ENCODE results near the gene ARL5A.

ARL5A gene

GRCh38 chr2:151853070-151853758 lies 25.0 kb upstream of the ARL5A start:
- H3K27ac ChIP-seq (ENCODE audit: low read depth in 2 of 2, low read length in 2 of 2) = no peak overlapping the region
- no peaks in the 10 kb centered on the region for H3K9me3 ChIP-seq (ENCODE audit: control insufficient read depth in 2 of 2, low read length in 2 of 2)
- H3K9ac ChIP-seq (ENCODE audit: low read depth in 1 of 2, low read length in 2 of 2) = no peak overlapping the region
- no peak overlapping the region for H3K4me3 ChIP-seq (ENCODE audit: low read length in 2 of 2)
- H3K36me3 ChIP-seq (ENCODE audit: control insufficient read depth in 2 of 2, insufficient read depth in 2 of 2, low read length in 2 of 2) = no peaks in the 10 kb centered on the region
- H3K27me3 ChIP-seq (ENCODE audit: control insufficient read depth in 2 of 2, insufficient read depth in 2 of 2, low read length in 2 of 2) = no peaks in the 10 kb centered on the region
- H3K4me1 ChIP-seq (ENCODE audit: control insufficient read depth in 2 of 2, insufficient read depth in 2 of 2, low read length in 2 of 2) = no peaks in the 10 kb centered on the region

- H3K9ac ChIP-seq (ENCODE audit: low read depth in 1 of 2, low read length in 2 of 2) = no peak overlapping the region
- H3K36me3 ChIP-seq (ENCODE audit: control insufficient read depth in 2 of 2, insufficient read depth in 2 of 2, low read length in 2 of 2) = no peaks in the 10 kb centered on the region
- no peaks in the 10 kb centered on the region for H3K9me3 ChIP-seq (ENCODE audit: control insufficient read depth in 2 of 2, low read length in 2 of 2)
- no peaks in the 10 kb centered on the region for H3K27me3 ChIP-seq (ENCODE audit: control insufficient read depth in 2 of 2, insufficient read depth in 2 of 2, low read length in 2 of 2)
- H3K4me1 ChIP-seq (ENCODE audit: control insufficient read depth in 2 of 2, insufficient read depth in 2 of 2, low read length in 2 of 2) = no peaks in the 10 kb centered on the region
- no peak overlapping the region for H3K27ac ChIP-seq (ENCODE audit: low read depth in 2 of 2, low read length in 2 of 2)
- no peak overlapping the region for H3K4me3 ChIP-seq (ENCODE audit: low read length in 2 of 2)
Measured at GRCh38 chr2:151852260-151853069, 24.2 kb upstream of the ARL5A start.

DNA sequence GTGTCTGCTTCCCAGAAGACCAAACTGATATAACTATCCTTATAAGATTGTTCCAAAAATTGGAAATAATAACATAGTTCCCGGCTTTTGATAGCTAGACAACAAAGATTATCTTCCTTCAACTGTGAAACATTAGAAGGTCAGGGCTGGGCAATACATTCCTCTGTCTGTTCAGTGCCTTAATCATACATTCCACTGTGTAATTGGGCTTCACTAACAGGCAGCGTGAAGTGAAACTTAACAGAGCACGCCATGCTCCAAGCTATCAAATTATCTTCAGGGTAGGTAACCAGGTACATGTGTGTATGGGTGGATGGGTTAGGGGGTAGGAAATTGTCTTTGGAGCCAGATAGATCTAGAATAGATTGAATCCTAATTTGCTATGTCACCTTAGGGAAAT lies 23.5 kb upstream of the ARL5A start:
- H3K9me3 ChIP-seq (ENCODE audit: control insufficient read depth in 2 of 2, low read length in 2 of 2) = no peaks in the 10 kb centered on the region
- H3K36me3 ChIP-seq (ENCODE audit: control insufficient read depth in 2 of 2, insufficient read depth in 2 of 2, low read length in 2 of 2) = no peaks in the 10 kb centered on the region
- H3K4me3 ChIP-seq (ENCODE audit: low read length in 2 of 2) = no peak overlapping the region

GRCh38 chr2:151849413-151850010 lies 21.3 kb upstream of the ARL5A start:
- no peak overlapping the region for H3K4me3 ChIP-seq (ENCODE audit: low read length in 2 of 2)
- no peaks in the 10 kb centered on the region for H3K36me3 ChIP-seq (ENCODE audit: control insufficient read depth in 2 of 2, insufficient read depth in 2 of 2, low read length in 2 of 2)
- H3K27me3 ChIP-seq (ENCODE audit: control insufficient read depth in 2 of 2, insufficient read depth in 2 of 2, low read length in 2 of 2) = no peaks in the 10 kb centered on the region
- no peak overlapping the region for H3K9ac ChIP-seq (ENCODE audit: low read depth in 1 of 2, low read length in 2 of 2)
- no peaks in the 10 kb centered on the region for H3K9me3 ChIP-seq (ENCODE audit: control insufficient read depth in 2 of 2, low read length in 2 of 2)
- no peak overlapping the region for H3K27ac ChIP-seq (ENCODE audit: low read depth in 2 of 2, low read length in 2 of 2)
- no peaks in the 10 kb centered on the region for H3K4me1 ChIP-seq (ENCODE audit: control insufficient read depth in 2 of 2, insufficient read depth in 2 of 2, low read length in 2 of 2)

More for the DNA sequence above, 23.5 kb upstream of the ARL5A start:
- Histone ChIP-seq H3K27ac (ENCODE audit: low read depth in 2 of 2, low read length in 2 of 2) (no peak overlapping the region), H3K4me1 (ENCODE audit: control insufficient read depth in 2 of 2, insufficient read depth in 2 of 2, low read length in 2 of 2) (no peaks in the 10 kb centered on the region), H3K27me3 (ENCODE audit: control insufficient read depth in 2 of 2, insufficient read depth in 2 of 2, low read length in 2 of 2) (no peaks in the 10 kb centered on the region), H3K9ac (ENCODE audit: low read depth in 1 of 2, low read length in 2 of 2) (no peak overlapping the region)

DNA sequence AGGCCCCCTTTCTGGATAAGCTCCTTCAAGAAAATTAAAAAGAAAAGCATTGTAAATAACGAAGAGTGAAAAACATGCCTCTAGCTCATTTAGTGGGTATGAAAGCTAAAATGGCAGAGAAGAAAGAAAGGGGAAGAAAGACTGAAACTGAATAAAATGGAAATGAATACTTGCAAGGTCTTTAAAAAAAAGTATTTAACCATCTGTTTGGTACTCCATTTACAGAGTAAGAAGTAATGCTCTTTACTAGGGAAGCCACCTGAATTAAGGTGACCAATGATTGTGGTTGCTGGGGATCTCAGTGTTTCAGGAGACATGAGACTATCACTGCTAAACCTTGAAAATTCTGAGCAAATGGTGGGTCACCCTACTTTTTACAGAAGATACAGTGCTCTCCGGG lies 17.7 kb upstream of the ARL5A start:
- no peak overlapping the region for H3K27ac ChIP-seq (ENCODE audit: low read depth in 2 of 2, low read length in 2 of 2)
- no peaks in the 10 kb centered on the region for H3K36me3 ChIP-seq (ENCODE audit: control insufficient read depth in 2 of 2, insufficient read depth in 2 of 2, low read length in 2 of 2)
- no peak overlapping the region for H3K4me3 ChIP-seq (ENCODE audit: low read length in 2 of 2)
- H3K9me3 ChIP-seq (ENCODE audit: control insufficient read depth in 2 of 2, low read length in 2 of 2) = no peaks in the 10 kb centered on the region
- no peaks in the 10 kb centered on the region for H3K27me3 ChIP-seq (ENCODE audit: control insufficient read depth in 2 of 2, insufficient read depth in 2 of 2, low read length in 2 of 2)
- no peak overlapping the region for H3K9ac ChIP-seq (ENCODE audit: low read depth in 1 of 2, low read length in 2 of 2)
- H3K4me1 ChIP-seq (ENCODE audit: control insufficient read depth in 2 of 2, insufficient read depth in 2 of 2, low read length in 2 of 2) = no peaks in the 10 kb centered on the region

DNA sequence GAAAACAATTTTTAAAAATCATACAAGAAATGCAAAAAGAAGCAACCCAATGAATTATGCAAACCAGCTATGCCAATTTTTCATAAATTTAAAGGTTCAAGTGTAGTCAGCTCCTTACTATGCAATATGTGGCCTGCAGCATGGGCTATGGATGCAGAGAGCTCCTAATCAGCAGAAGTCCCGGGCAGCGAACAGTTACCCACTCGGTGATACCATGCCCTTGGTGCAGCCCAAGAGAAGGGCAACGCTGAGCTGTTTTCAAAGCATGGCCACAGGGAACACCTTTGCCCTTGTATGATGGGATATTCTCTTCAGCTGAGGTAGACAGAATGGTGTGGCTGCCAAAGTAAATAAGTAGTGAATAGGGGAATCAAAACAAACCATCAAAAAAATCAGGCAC lies 17.3 kb upstream of the ARL5A start:
- H3K27me3 ChIP-seq (ENCODE audit: control insufficient read depth in 2 of 2, insufficient read depth in 2 of 2, low read length in 2 of 2) = no peaks in the 10 kb centered on the region
- H3K27ac ChIP-seq (ENCODE audit: low read depth in 2 of 2, low read length in 2 of 2) = no peak overlapping the region
- no peak overlapping the region for H3K9ac ChIP-seq (ENCODE audit: low read depth in 1 of 2, low read length in 2 of 2)
- H3K36me3 ChIP-seq (ENCODE audit: control insufficient read depth in 2 of 2, insufficient read depth in 2 of 2, low read length in 2 of 2) = no peaks in the 10 kb centered on the region
- no peaks in the 10 kb centered on the region for H3K9me3 ChIP-seq (ENCODE audit: control insufficient read depth in 2 of 2, low read length in 2 of 2)
- no peak overlapping the region for H3K4me3 ChIP-seq (ENCODE audit: low read length in 2 of 2)
- no peaks in the 10 kb centered on the region for H3K4me1 ChIP-seq (ENCODE audit: control insufficient read depth in 2 of 2, insufficient read depth in 2 of 2, low read length in 2 of 2)

DNA sequence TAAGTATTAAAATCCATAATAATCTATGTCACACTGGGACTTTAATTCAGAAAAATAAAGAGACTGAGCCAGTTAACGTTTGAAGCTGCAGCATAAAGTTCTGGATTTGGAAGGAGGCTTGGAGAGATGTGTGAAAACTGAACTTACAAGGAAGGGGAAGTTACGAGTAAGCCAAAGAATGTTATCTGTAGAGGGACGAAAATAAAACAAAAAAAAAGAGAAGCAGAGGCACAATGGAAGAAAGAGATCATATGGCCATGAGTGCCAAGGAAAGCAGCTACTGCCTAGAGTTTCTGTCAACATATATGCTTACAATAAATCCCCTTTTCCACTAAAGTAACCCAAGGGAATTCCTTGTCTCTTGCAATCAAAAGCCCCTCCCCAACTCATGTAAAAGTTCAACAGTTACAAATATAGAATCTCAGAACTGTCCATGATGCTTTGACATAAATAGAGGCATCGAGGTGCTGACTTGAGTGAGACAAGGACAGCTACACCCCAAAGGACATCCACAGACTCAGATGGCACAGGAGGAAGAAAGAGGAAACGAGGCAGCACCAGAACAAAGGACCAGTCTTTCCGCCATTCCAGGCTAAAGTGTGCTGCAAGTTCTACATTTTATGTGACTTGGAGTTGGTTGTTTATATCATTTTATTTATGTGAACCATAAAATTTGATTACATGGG lies 16.1 kb upstream of the ARL5A start:
- no peak overlapping the region for H3K4me3 ChIP-seq (ENCODE audit: low read length in 2 of 2)
- H3K36me3 ChIP-seq (ENCODE audit: control insufficient read depth in 2 of 2, insufficient read depth in 2 of 2, low read length in 2 of 2) = no peaks in the 10 kb centered on the region
- no peak overlapping the region for H3K27ac ChIP-seq (ENCODE audit: low read depth in 2 of 2, low read length in 2 of 2)
- H3K9me3 ChIP-seq (ENCODE audit: control insufficient read depth in 2 of 2, low read length in 2 of 2) = no peaks in the 10 kb centered on the region
- no peaks in the 10 kb centered on the region for H3K4me1 ChIP-seq (ENCODE audit: control insufficient read depth in 2 of 2, insufficient read depth in 2 of 2, low read length in 2 of 2)
- no peaks in the 10 kb centered on the region for H3K27me3 ChIP-seq (ENCODE audit: control insufficient read depth in 2 of 2, insufficient read depth in 2 of 2, low read length in 2 of 2)
- H3K9ac ChIP-seq (ENCODE audit: low read depth in 1 of 2, low read length in 2 of 2) = no peak overlapping the region

DNA sequence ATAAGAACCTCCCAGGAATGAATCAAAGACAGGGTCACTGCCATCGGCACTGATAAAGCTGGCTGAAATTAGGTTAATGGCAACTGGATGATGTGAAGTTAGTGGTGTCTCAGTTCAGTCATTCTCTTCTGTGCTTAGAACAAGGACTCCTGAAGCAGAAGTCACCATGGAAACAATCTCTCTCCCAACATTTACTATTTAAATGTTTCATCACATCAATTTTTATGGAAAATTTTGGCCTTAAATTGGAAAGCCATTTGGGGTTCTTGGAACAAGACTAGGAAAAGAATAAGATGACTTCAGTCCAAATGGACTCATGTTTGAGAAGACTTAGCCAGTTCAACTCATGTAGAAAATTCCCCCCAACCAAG lies 15.5 kb upstream of the ARL5A start:
- Histone ChIP-seq H3K4me1 (ENCODE audit: control insufficient read depth in 2 of 2, insufficient read depth in 2 of 2, low read length in 2 of 2) (no peaks in the 10 kb centered on the region), H3K36me3 (ENCODE audit: control insufficient read depth in 2 of 2, insufficient read depth in 2 of 2, low read length in 2 of 2) (no peaks in the 10 kb centered on the region), H3K4me3 (ENCODE audit: low read length in 2 of 2) (no peak overlapping the region), H3K27me3 (ENCODE audit: control insufficient read depth in 2 of 2, insufficient read depth in 2 of 2, low read length in 2 of 2) (no peaks in the 10 kb centered on the region), H3K9me3 (ENCODE audit: control insufficient read depth in 2 of 2, low read length in 2 of 2) (no peaks in the 10 kb centered on the region), H3K9ac (ENCODE audit: low read depth in 1 of 2, low read length in 2 of 2) (no peak overlapping the region), H3K27ac (ENCODE audit: low read depth in 2 of 2, low read length in 2 of 2) (no peak overlapping the region)

GRCh38 chr2:151842830-151843690 lies 14.8 kb upstream of the ARL5A start:
- H3K27ac ChIP-seq (ENCODE audit: low read depth in 2 of 2, low read length in 2 of 2) = no peak overlapping the region

More at GRCh38 chr2:151842830-151843690, 14.8 kb upstream of the ARL5A start:
- Histone ChIP-seq H3K36me3 (ENCODE audit: control insufficient read depth in 2 of 2, insufficient read depth in 2 of 2, low read length in 2 of 2) (no peaks in the 10 kb centered on the region), H3K9me3 (ENCODE audit: control insufficient read depth in 2 of 2, low read length in 2 of 2) (no peaks in the 10 kb centered on the region), H3K27me3 (ENCODE audit: control insufficient read depth in 2 of 2, insufficient read depth in 2 of 2, low read length in 2 of 2) (no peaks in the 10 kb centered on the region), H3K4me1 (ENCODE audit: control insufficient read depth in 2 of 2, insufficient read depth in 2 of 2, low read length in 2 of 2) (no peaks in the 10 kb centered on the region), H3K9ac (ENCODE audit: low read depth in 1 of 2, low read length in 2 of 2) (no peak overlapping the region), H3K4me3 (ENCODE audit: low read length in 2 of 2) (no peak overlapping the region)

Measured in mucosa of rectum (tissue), 2 donors.